Measurements from ENCODE around the gene SAFB.

Gene SAFB

GRCh38 chr19:5628461-5628860 is 5.6 kb downstream of the SAFB start:
- TF ChIP-seq ZNF274 (IDR thresholded peaks at IDR 0.05; ENCODE audit: low read depth, low read length), result no peak
- peak overlapping the region; percentile 5; the same call in 1 of the 2 replicates for H3K4me3 ChIP-seq (ENCODE audit: low read length)

GRCh38 chr19:5628919-5629481 is 6.1 kb downstream of the SAFB start:
- no peak for TF ChIP-seq ZNF274 (IDR thresholded peaks at IDR 0.05; ENCODE audit: low read depth, low read length)
- H3K4me3 ChIP-seq (ENCODE audit: low read length), result peak overlapping the region; percentile 5; the same call in 1 of the 2 replicates

- no peak for TF ChIP-seq ZNF274 (IDR thresholded peaks at IDR 0.05; ENCODE audit: low read depth, low read length)
- H3K4me3 ChIP-seq (ENCODE audit: low read length), result no peak overlapping the region
These were observed 8.8 kb downstream of the SAFB start for GRCh38 chr19:5631567-5632240.

- no peak for TF ChIP-seq ZNF274 (IDR thresholded peaks at IDR 0.05; ENCODE audit: low read depth, low read length)
- H3K4me3 ChIP-seq (ENCODE audit: low read length), result no peak overlapping the region
These were observed 9.3 kb downstream of the SAFB start for GRCh38 chr19:5632241-5632612.

- no peak overlapping the region for H3K4me3 ChIP-seq (ENCODE audit: low read length)
- no peak for TF ChIP-seq ZNF274 (IDR thresholded peaks at IDR 0.05; ENCODE audit: low read depth, low read length)
These were observed 9.8 kb downstream of the SAFB start for GRCh38 chr19:5632657-5633056.

- H3K4me3 ChIP-seq (ENCODE audit: low read length), result no peak overlapping the region
- no peak for TF ChIP-seq ZNF274 (IDR thresholded peaks at IDR 0.05; ENCODE audit: low read depth, low read length)
These were observed 12.5 kb downstream of the SAFB start for GRCh38 chr19:5635427-5635826.

- no peak for TF ChIP-seq ZNF274 (IDR thresholded peaks at IDR 0.05; ENCODE audit: low read depth, low read length)
- no peak overlapping the region for H3K4me3 ChIP-seq (ENCODE audit: low read length)
These were observed 15.1 kb downstream of the SAFB start for GRCh38 chr19:5637971-5638370.

GRCh38 chr19:5641171-5641570 is 18.3 kb downstream of the SAFB start:
- TF ChIP-seq ZNF274 (IDR thresholded peaks at IDR 0.05; ENCODE audit: low read depth, low read length), result no peak
- H3K4me3 ChIP-seq (ENCODE audit: low read length), result no peak overlapping the region

GRCh38 chr19:5642204-5642603 is 19.3 kb downstream of the SAFB start:
- no peak for TF ChIP-seq ZNF274 (IDR thresholded peaks at IDR 0.05; ENCODE audit: low read depth, low read length)
- no peak overlapping the region for H3K4me3 ChIP-seq (ENCODE audit: low read length)

GRCh38 chr19:5643060-5643459 is 20.2 kb downstream of the SAFB start:
- no peak for TF ChIP-seq ZNF274 (IDR thresholded peaks at IDR 0.05; ENCODE audit: low read depth, low read length)
- H3K4me3 ChIP-seq (ENCODE audit: low read length), result no peak overlapping the region

- TF ChIP-seq ZNF274 (IDR thresholded peaks at IDR 0.05; ENCODE audit: low read depth, low read length), result no peak
- no peak overlapping the region for H3K4me3 ChIP-seq (ENCODE audit: low read length)
These were observed 21.2 kb downstream of the SAFB start for GRCh38 chr19:5644037-5644436.

GRCh38 chr19:5645409-5645808 is 22.5 kb downstream of the SAFB start:
- no peak for TF ChIP-seq ZNF274 (IDR thresholded peaks at IDR 0.05; ENCODE audit: low read depth, low read length)

GRCh38 chr19:5646703-5647102 is 23.8 kb downstream of the SAFB start:
- TF ChIP-seq ZNF274 (IDR thresholded peaks at IDR 0.05; ENCODE audit: low read depth, low read length), result no peak

More at GRCh38 chr19:5645409-5645808, 22.5 kb downstream of the SAFB start:
- H3K4me3 ChIP-seq (ENCODE audit: low read length), result no peak overlapping the region

GRCh38 chr19:5648464-5648863 is 25.6 kb downstream of the SAFB start:
- TF ChIP-seq ZNF274 (IDR thresholded peaks at IDR 0.05; ENCODE audit: low read depth, low read length), result no peak
- no peak overlapping the region for H3K4me3 ChIP-seq (ENCODE audit: low read length)

More at GRCh38 chr19:5646703-5647102, 23.8 kb downstream of the SAFB start:
- no peak overlapping the region for H3K4me3 ChIP-seq (ENCODE audit: low read length)

GRCh38 chr19:5651361-5651760 is 28.5 kb downstream of the SAFB start:
- no peak overlapping the region for H3K4me3 ChIP-seq (ENCODE audit: low read length)
- no peak for TF ChIP-seq ZNF274 (IDR thresholded peaks at IDR 0.05; ENCODE audit: low read depth, low read length)

GRCh38 chr19:5652261-5652660 is 29.4 kb downstream of the SAFB start:
- no peak for TF ChIP-seq ZNF274 (IDR thresholded peaks at IDR 0.05; ENCODE audit: low read depth, low read length)

More at GRCh38 chr19:5652261-5652660, 29.4 kb downstream of the SAFB start:
- H3K4me3 ChIP-seq (ENCODE audit: low read length), result no peak overlapping the region

Measured in GM08714 (cell line).